GM12878 (cell line): ENCODE measurements around the gene RAI14. TPM values are rescaled to one million over a fixed set of nuclear protein-coding genes. Genes with fewer than 3 reads are reported as not detected.

Experiments used
- ATAC-seq: fragments of 200-7000 bp; cut with Tn5 transposase; 3 replicates; pipeline ENCODE4 v1.9.1; 2020; ENCODE audit warnings: mild to moderate bottlenecking, moderate library complexity
- BruUV-seq: library from RNA; stranded (reverse); fragments of 400-500 nt; replicated peaks from 2 replicates; lab custom pipeline; 2021; lab: Mats Ljungman, UMichigan
- CTCF ChIA-PET: fragments of 300-600 bp; sonication (Branson Sonifier 250); formaldehyde crosslinking; extraction: SDS; loops from one replicate; lab custom pipeline; 2021; ENCODE audit warnings: inconsistent platforms; lab: Yijun Ruan, JAX
- POLR2A ChIA-PET: fragments of 350-600 bp; formaldehyde crosslinking; extraction: SDS; loops from one replicate; lab custom pipeline; 2021; ENCODE audit warnings: inconsistent platforms; lab: Charles Lee
- RAD21 ChIA-PET: fragments of 300-600 bp; sonication (Branson Sonifier 250); formaldehyde crosslinking; loops from one replicate; lab custom pipeline; 2023; ENCODE audit warnings: antibody characterized with exemption; ENCODE audit not compliant: unreplicated experiment; lab: Charles Lee
- SMC1A ChIA-PET: fragments of 300-600 bp; sonication (Branson Sonifier 250); formaldehyde crosslinking; loops from one replicate; lab custom pipeline; 2023; ENCODE audit not compliant: unreplicated experiment, uncharacterized antibody; lab: Charles Lee
- DNase-seq: peaks from one replicate; pipeline ENCODE4 v3.0.0-alpha.2; 2011; ENCODE audit warnings: low read depth, low spot score
- FAIRE-seq: peaks from 3 replicates; lab custom pipeline; 2011; peaks lifted over from hg19 to GRCh38; lab: Jason Lieb, UNC
- H2AFZ ChIP-seq: 2 replicates; pipeline ENCODE4 v1.6.0; 2011; ENCODE audit warnings: low read depth, low read length, control low read depth; ENCODE audit not compliant: control insufficient read depth
- H3K27ac ChIP-seq: 2 replicates; pipeline ENCODE4 v1.5.1; 2011; ENCODE audit warnings: control low read depth; ENCODE audit not compliant: control insufficient read depth, insufficient read depth
- H3K27me3 ChIP-seq, 2 experiments: replicated peaks in 1 of 2; 2 replicates each; pipeline versions ENCODE4 v1.6.0 to v1.6.1; 2011; ENCODE audit warnings: low read length in 1 of 2; ENCODE audit not compliant: control insufficient read depth in 2 of 2, insufficient read depth in 2 of 2
- H3K36me3 ChIP-seq, 2 experiments: 2 replicates each; pipeline ENCODE4 v1.5.1; 2011; ENCODE audit warnings: low read length in 1 of 2; ENCODE audit not compliant: control insufficient read depth in 2 of 2, insufficient read depth in 2 of 2
- H3K4me1 ChIP-seq: 2 replicates; pipeline ENCODE4 v1.6.1; 2011; ENCODE audit warnings: mild to moderate bottlenecking, low read length, moderate library complexity, mixed read lengths; ENCODE audit not compliant: control insufficient read depth, insufficient read depth
- H3K4me2 ChIP-seq: 2 replicates; pipeline ENCODE4 v1.6.0; 2011; ENCODE audit warnings: control low read depth; ENCODE audit not compliant: control insufficient read depth, insufficient read depth
- H3K4me3 ChIP-seq: fragments of 200-600 bp; sonication (generic); 2 replicates; pipeline ENCODE4 v1.5.1; 2016
- H3K79me2 ChIP-seq: 2 replicates; pipeline ENCODE4 v1.6.0; 2011; ENCODE audit warnings: low read length; ENCODE audit not compliant: control insufficient read depth, insufficient read depth
- H3K9ac ChIP-seq: 2 replicates; pipeline ENCODE4 v1.8.0; 2011; ENCODE audit warnings: low read length, control low read depth, mixed read lengths; ENCODE audit not compliant: control insufficient read depth, insufficient read depth
- H3K9me3 ChIP-seq: replicated peaks from 3 replicates; pipeline ENCODE4 v1.5.1; 2011; ENCODE audit warnings: mild to moderate bottlenecking, low read length; ENCODE audit not compliant: control insufficient read depth, insufficient read depth
- H4K20me1 ChIP-seq: 2 replicates; pipeline ENCODE4 v1.6.0; 2011; ENCODE audit not compliant: control insufficient read depth, insufficient read depth
- CHD4 ChIP-seq: fragments of 200-600 bp; sonication (generic); IDR thresholded peaks from 2 replicates; pipeline ENCODE4 v1.6.1; 2016; ENCODE audit warnings: mild to moderate bottlenecking
- CREM ChIP-seq: IDR thresholded peaks from 2 replicates; pipeline ENCODE4 v1.6.1; 2014; ENCODE audit warnings: antibody characterized with exemption, low read depth
- FOXM1 ChIP-seq: IDR thresholded peaks from 2 replicates; pipeline ENCODE4 v1.6.1; 2012; ENCODE audit warnings: low read depth, mild to moderate bottlenecking, inconsistent platforms, low read length, moderate library complexity
- GATAD2B ChIP-seq: fragments of 450-650 bp; conservative IDR thresholded peaks from 2 replicates; pipeline ENCODE4 v1.6.1; 2017; ENCODE audit warnings: low read depth, mild to moderate bottlenecking, moderate library complexity
- JUND ChIP-seq: IDR thresholded peaks from 2 replicates; pipeline ENCODE4 v1.6.1; 2012; ENCODE audit warnings: low read depth, mild to moderate bottlenecking, low read length, improper control_type of control experiment, moderate library complexity
- KLF5 ChIP-seq: fragments of 450-650 bp; IDR thresholded peaks from 2 replicates; pipeline ENCODE4 v1.6.1; 2014; ENCODE audit warnings: mild to moderate bottlenecking; ENCODE audit not compliant: partially characterized antibody
- MAX ChIP-seq: IDR thresholded peaks from 2 replicates; pipeline ENCODE4 v1.6.1; 2012; ENCODE audit warnings: low read depth, low read length, improper control_type of control experiment
- MTA3 ChIP-seq: IDR thresholded peaks from 2 replicates; pipeline ENCODE4 v1.6.1; 2012; ENCODE audit warnings: low read length, inconsistent platforms, borderline replicate concordance
- NFYB ChIP-seq: IDR thresholded peaks from 2 replicates; pipeline ENCODE4 v1.6.1; 2011; ENCODE audit warnings: low read depth, mild to moderate bottlenecking, low read length, improper control_type of control experiment, moderate library complexity; ENCODE audit not compliant: insufficient read depth
- POLR2A ChIP-seq: IDR thresholded peaks from 2 replicates; pipeline ENCODE4 v1.6.1; 2011; ENCODE audit warnings: low read depth, mild to moderate bottlenecking, low read length
- PRDM15 ChIP-seq: fragments of 450-650 bp; formaldehyde crosslinking; IDR thresholded peaks from 2 replicates; pipeline ENCODE4 v1.4.0; 2020; ENCODE audit warnings: mild to moderate bottlenecking, moderate library complexity
- RUNX3 ChIP-seq: IDR thresholded peaks from 2 replicates; pipeline ENCODE4 v1.6.1; 2012; ENCODE audit warnings: low read length, inconsistent platforms
- TAF1 ChIP-seq: IDR thresholded peaks from 2 replicates; pipeline ENCODE4 v1.6.1; 2011; ENCODE audit warnings: mild to moderate bottlenecking, low read depth, low read length, borderline replicate concordance
- TARDBP ChIP-seq: IDR thresholded peaks from 2 replicates; pipeline ENCODE4 v1.6.1; 2016; ENCODE audit warnings: borderline replicate concordance
- YY1 ChIP-seq: IDR thresholded peaks from 2 replicates; pipeline ENCODE4 v1.6.1; 2011; ENCODE audit warnings: low read depth, mild to moderate bottlenecking, low read length
- whole genome bisulfite sequencing: methylation state at CpG from one replicate; pipeline ENCODE4 v1.1.6; 2016; ENCODE audit warnings: low lambda C conversion rate; ENCODE audit not compliant: insufficient replicate concordance, insufficient coverage; ENCODE audit errors: missing lambda C conversion rate; 5-methylcytosine and 5-hydroxymethylcytosine counted together
- in situ Hi-C: fragments of 300-500 bp; cut with MboI; formaldehyde crosslinking; loops from 9 replicates; pipeline ENCODE4 v1.14.3; 2018; ENCODE audit warnings: mixed read lengths
- intact Hi-C: fragments of 100-400 bp; cut with micrococcal nuclease; formaldehyde crosslinking; loops from one replicate; pipeline ENCODE4 v1.14.2; 2022; ENCODE audit not compliant: unreplicated experiment
- polyA plus RNA-seq, 11 experiments: library from polyadenylated mRNA; depleted of rRNA in 4 of 11; unstranded in 6 of 11; stranded (reverse) in 5 of 11; fragments of >200 nt; fragmentation: Nextera tagmentation in 4 of 11; fragmentation: Illumina TruSeq in 1 of 11; extraction: Ambion mirVana in 4 of 11; extraction: Trizol in 1 of 11; gene quantifications; 1 replicate in 1 of 11; 2 replicates in 10 of 11; pipeline versions ENCODE4 v1.2.1 to v1.2.3, GENCODE V29; 2011 to 2016; ENCODE audit warnings: inconsistent platforms in 2 of 11, missing spikeins in 2 of 11, low read depth in 1 of 11
- total RNA-seq, 4 experiments: library from RNA; depleted of rRNA in 3 of 4; stranded (reverse); fragments of >200 nt in 3 of 4; fragmentation: Illumina TruSeq in 1 of 4; extraction: Trizol in 1 of 4; gene quantifications; 2 replicates each; pipeline versions ENCODE4 v1.2.1 to v1.2.3, GENCODE V29; 2013 to 2021
- TF ChIP-seq, protein P1 (sequence below): IDR thresholded peaks from 2 replicates; pipeline ENCODE4 v1.6.1; 2012; ENCODE audit warnings: mild to moderate bottlenecking, low read depth, low read length

RAI14 gene
- total and polyA plus RNA-seq, 10 of the 15 experiments (the other 5 are each of a cell fraction or from before 2014, with no cell fraction given), result 0.18 to 4.6 (median 1.9) TPM

DNA sequence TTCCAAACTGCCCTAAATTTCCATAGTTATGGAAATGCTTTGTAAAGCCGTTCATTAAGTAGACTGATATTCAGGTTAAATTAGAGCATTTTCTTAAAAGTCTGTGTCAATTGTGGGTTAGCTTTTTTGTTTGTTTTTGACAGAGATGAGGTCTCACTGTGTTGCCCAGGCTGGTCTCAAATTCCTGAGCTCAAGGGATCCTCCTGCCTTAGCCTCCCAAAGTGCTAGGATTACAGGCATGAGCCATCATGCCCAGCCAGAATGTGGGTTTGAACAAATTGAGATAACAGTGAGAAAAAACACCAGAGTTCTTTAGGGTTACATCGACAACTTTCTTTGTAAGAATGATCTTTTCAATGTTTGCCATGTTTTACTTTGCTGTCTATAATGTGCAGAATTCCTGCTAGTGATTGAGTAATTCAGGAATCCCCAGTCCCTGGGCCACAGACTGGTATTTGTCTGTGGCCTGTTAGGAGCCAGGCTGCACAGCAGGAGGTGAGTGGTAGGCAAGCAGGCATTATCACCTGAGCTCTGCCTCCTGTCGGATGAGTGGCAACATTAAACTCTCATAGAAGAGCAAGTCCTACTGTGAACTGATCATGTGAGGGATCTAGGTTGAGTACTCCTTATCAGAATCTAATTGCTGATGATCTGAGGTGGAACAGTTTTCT lies 80.5 kb downstream of the RAI14 start:
- H2AFZ ChIP-seq, result no peak overlapping the region
- H4K20me1 ChIP-seq, result no peaks in the 10 kb centered on the region
- FAIRE-seq (no peak), DNase-seq (no peak), ATAC-seq (no peak)
- CTCF ChIA-PET, result no interaction called here
- no peak overlapping the region for H3K4me3 ChIP-seq
- in situ Hi-C loops, result no loop called here
- intact Hi-C loops, result no loop called here
- no peak overlapping the region for H3K27ac ChIP-seq
- H3K36me3 ChIP-seq, result no peaks in the 10 kb centered on the region
- RAD21 ChIA-PET, result no interaction called here
- H3K79me2 ChIP-seq, result no peaks in the 10 kb centered on the region
- BruUV-seq, result no TSS peak
- POLR2A ChIA-PET, result no interaction called here
- TF ChIP-seq NFYB (no peak), TAF1 (no peak), PRDM15 (CRISPR knock-in tag) (no peak), GATAD2B (no peak), CHD4 (no peak), POLR2A (no peak), MAX (no peak), FOXM1 (no peak), KLF5 (no peak), JUND (no peak), TARDBP (no peak), CREM (no peak), YY1 (no peak), MTA3 (no peak), RUNX3 (no peak)
- TF ChIP-seq, protein P1, sequence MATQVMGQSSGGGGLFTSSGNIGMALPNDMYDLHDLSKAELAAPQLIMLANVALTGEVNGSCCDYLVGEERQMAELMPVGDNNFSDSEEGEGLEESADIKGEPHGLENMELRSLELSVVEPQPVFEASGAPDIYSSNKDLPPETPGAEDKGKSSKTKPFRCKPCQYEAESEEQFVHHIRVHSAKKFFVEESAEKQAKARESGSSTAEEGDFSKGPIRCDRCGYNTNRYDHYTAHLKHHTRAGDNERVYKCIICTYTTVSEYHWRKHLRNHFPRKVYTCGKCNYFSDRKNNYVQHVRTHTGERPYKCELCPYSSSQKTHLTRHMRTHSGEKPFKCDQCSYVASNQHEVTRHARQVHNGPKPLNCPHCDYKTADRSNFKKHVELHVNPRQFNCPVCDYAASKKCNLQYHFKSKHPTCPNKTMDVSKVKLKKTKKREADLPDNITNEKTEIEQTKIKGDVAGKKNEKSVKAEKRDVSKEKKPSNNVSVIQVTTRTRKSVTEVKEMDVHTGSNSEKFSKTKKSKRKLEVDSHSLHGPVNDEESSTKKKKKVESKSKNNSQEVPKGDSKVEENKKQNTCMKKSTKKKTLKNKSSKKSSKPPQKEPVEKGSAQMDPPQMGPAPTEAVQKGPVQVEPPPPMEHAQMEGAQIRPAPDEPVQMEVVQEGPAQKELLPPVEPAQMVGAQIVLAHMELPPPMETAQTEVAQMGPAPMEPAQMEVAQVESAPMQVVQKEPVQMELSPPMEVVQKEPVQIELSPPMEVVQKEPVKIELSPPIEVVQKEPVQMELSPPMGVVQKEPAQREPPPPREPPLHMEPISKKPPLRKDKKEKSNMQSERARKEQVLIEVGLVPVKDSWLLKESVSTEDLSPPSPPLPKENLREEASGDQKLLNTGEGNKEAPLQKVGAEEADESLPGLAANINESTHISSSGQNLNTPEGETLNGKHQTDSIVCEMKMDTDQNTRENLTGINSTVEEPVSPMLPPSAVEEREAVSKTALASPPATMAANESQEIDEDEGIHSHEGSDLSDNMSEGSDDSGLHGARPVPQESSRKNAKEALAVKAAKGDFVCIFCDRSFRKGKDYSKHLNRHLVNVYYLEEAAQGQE, result no peak
- H3K27me3 ChIP-seq, result no peaks in the 10 kb centered on the region; a peak in 1 of 4 replicates
- H3K4me1 ChIP-seq, result no peaks in the 10 kb centered on the region
- no peaks in the 10 kb centered on the region for H3K9me3 ChIP-seq
- 26% methylated on average over 3 of the region's 3 CpGs for WGBS
- SMC1A ChIA-PET, result interaction anchor here (0.7 kb wide), 1 partner anchor 144 kb away, joined by 3 read pairs; no protein-coding TSS in a partner anchor
- no peak overlapping the region for H3K4me2 ChIP-seq
- H3K9ac ChIP-seq, result no peak overlapping the region
